Osteocyte (in vitro differentiated cells): Measurements from ENCODE around the gene IAH1. TPM values are rescaled to one million over a fixed set of nuclear protein-coding genes. Genes with fewer than 3 reads are reported as not detected.

Experiments used
- DNase-seq: peaks from one replicate; pipeline ENCODE4 v3.0.0; 2021; ENCODE audit warnings: mixed read lengths; ENCODE audit not compliant: unreplicated experiment; ENCODE audit errors: extremely low spot score
- H3K27ac Mint-ChIP-seq: one replicate; pipeline ENCODE4 v1.8.0; 2021; ENCODE audit warnings: mild to moderate bottlenecking, mixed read lengths; ENCODE audit not compliant: unreplicated experiment
- H3K27me3 Mint-ChIP-seq: one replicate; pipeline ENCODE4 v1.8.0; 2021; ENCODE audit warnings: mixed read lengths; ENCODE audit not compliant: unreplicated experiment
- H3K36me3 Mint-ChIP-seq: one replicate; pipeline ENCODE4 v1.8.0; 2021; ENCODE audit warnings: mixed read lengths; ENCODE audit not compliant: unreplicated experiment
- H3K4me1 Mint-ChIP-seq: one replicate; pipeline ENCODE4 v1.8.0; 2021; ENCODE audit warnings: mixed read lengths; ENCODE audit not compliant: unreplicated experiment
- H3K4me3 Mint-ChIP-seq: one replicate; pipeline ENCODE4 v1.8.0; 2021; ENCODE audit warnings: mild to moderate bottlenecking, moderate library complexity, mixed read lengths; ENCODE audit not compliant: unreplicated experiment
- H3K9me3 Mint-ChIP-seq: one replicate; pipeline ENCODE4 v1.8.0; 2021; ENCODE audit warnings: mixed read lengths; ENCODE audit not compliant: unreplicated experiment
- CTCF ChIP-seq: fragments of 200-600 bp; sonication (generic); IDR thresholded peaks from 2 replicates; pipeline ENCODE4 v1.5.0; 2021; ENCODE audit warnings: antibody characterized with exemption, mild to moderate bottlenecking, moderate library complexity
- total RNA-seq: library from RNA; stranded (reverse); gene quantifications from 2 replicates; pipeline ENCODE4 v1.2.1, GENCODE V29; 2021

The IAH1 gene
- total RNA-seq, 1 donor from 2014 or later: 68.7 TPM

GRCh38 chr2:9451231-9451630 lies 23.1 kb upstream of the IAH1 start:
- H3K4me3 Mint-ChIP-seq: no peak overlapping the region
- no peaks in the 10 kb centered on the region for H3K4me1 Mint-ChIP-seq
- H3K27me3 Mint-ChIP-seq: no peaks in the 10 kb centered on the region
- H3K36me3 Mint-ChIP-seq: peaks cover 24% of the 10 kb centered on the region
- DNase-seq: no peak
- no peak overlapping the region for H3K27ac Mint-ChIP-seq
- TF ChIP-seq CTCF: no peak
- no peaks in the 10 kb centered on the region for H3K9me3 Mint-ChIP-seq

- H3K27ac Mint-ChIP-seq: no peak overlapping the region
- H3K36me3 Mint-ChIP-seq: peaks cover 29% of the 10 kb centered on the region
- H3K9me3 Mint-ChIP-seq: no peaks in the 10 kb centered on the region
- no peak overlapping the region for H3K4me3 Mint-ChIP-seq
- no peaks in the 10 kb centered on the region for H3K4me1 Mint-ChIP-seq
- TF ChIP-seq CTCF: no peak
- peak; percentile 19 for DNase-seq
- H3K27me3 Mint-ChIP-seq: no peaks in the 10 kb centered on the region
These were observed 13.8 kb upstream of the IAH1 start for GRCh38 chr2:9460441-9461017.

GRCh38 chr2:9461079-9461478 lies 13.3 kb upstream of the IAH1 start:
- H3K36me3 Mint-ChIP-seq: peaks cover 27% of the 10 kb centered on the region
- DNase-seq: no peak
- H3K27me3 Mint-ChIP-seq: no peaks in the 10 kb centered on the region
- no peak for TF ChIP-seq CTCF
- H3K4me1 Mint-ChIP-seq: no peaks in the 10 kb centered on the region
- H3K4me3 Mint-ChIP-seq: no peak overlapping the region
- no peak overlapping the region for H3K27ac Mint-ChIP-seq
- H3K9me3 Mint-ChIP-seq: no peaks in the 10 kb centered on the region

GRCh38 chr2:9462313-9462712 lies 12.0 kb upstream of the IAH1 start:
- Mint-ChIP-seq H3K9me3 (no peaks in the 10 kb centered on the region), H3K27ac (no peak overlapping the region), H3K4me3 (no peak overlapping the region), H3K4me1 (peaks cover 3% of the 10 kb centered on the region), H3K36me3 (peaks cover 23% of the 10 kb centered on the region), H3K27me3 (no peaks in the 10 kb centered on the region)
- no peak for TF ChIP-seq CTCF
- peak; percentile 7 for DNase-seq

GRCh38 chr2:9462886-9463697 lies 11.3 kb upstream of the IAH1 start:
- no peak for TF ChIP-seq CTCF
- Mint-ChIP-seq H3K27ac (no peak overlapping the region), H3K27me3 (no peaks in the 10 kb centered on the region), H3K9me3 (no peaks in the 10 kb centered on the region), H3K4me1 (peaks cover 3% of the 10 kb centered on the region), H3K36me3 (peaks cover 21% of the 10 kb centered on the region), H3K4me3 (no peak overlapping the region)
- peak; percentile 34 for DNase-seq
